GM19452 (cell line): Measurements from ENCODE around the gene GTF2I.
"Not testable (repeated sequence)": the region's sequence is repeated elsewhere in the genome, so short reads cannot be mapped to it uniquely, and the experiment has no call there.

ENCODE experiments used
- ATAC-seq: cut with Tn5 transposase; IDR thresholded peaks from one replicate; pipeline ENCODE4 v1.9.1; 2021; ENCODE audit not compliant: unreplicated experiment

Gene GTF2I

DNA sequence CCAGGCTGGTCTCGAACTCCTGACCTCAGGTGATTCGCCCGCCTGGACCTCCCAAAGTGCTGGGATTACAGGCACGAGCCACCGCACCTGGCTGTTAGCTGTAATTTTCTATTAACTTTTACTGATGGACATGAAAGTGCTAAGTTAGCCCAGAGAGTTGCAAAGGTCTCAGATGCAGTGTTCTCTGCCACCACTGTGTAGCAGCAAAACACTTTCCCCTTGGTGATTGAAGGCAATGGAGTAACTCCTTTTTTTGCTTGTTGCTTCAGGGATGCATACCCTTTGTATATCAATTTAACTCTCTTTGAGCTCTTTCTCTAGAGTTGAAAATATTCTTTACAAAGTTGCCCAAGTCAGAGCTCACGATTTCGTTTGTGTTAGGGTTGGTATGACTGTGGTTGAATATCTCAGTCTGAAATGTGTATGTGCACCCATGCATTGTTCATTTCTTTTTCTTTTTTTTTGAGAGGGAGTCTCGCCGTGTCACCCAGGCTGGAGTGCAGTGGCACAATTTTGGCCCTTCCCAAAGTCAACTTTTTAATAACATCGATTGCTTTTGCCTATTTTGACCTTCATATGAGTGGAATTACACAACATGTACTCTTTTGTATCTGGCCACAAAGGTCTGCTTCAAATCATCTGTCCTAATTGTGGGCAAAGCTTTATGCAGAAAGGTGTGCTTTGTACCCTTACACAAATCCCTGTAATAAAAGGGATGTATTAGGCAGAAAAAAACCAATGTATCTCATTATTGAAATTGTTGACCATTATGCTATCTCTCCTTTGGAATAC, 52.6 kb downstream of the GTF2I start:
- ATAC-seq = no peak

DNA sequence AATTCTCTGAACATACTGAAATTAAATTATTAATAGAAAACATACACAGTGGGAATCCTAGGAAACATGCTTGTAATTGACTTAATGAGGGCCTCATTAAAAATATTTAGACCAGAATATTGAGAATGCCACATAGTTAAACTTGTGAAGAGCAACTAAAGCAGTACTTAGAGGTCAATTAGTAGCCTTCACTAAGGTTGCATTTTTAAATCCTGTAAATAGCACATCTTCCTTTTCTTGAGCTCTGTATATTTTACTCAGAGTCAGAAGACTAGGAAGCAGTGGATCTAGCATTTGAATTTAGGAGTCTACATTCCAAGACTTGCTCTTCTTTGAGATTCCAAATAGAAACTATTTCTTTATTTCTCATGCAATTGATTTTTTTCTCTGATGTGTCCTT, 56.0 kb downstream of the GTF2I start:
- ATAC-seq = no peak

- ATAC-seq = no peak
Observed at GRCh38 chr7:74717889-74718288, 60.4 kb downstream of the GTF2I start.

- ATAC-seq = no peak
Observed at GRCh38 chr7:74718336-74718735, 60.8 kb downstream of the GTF2I start.

DNA sequence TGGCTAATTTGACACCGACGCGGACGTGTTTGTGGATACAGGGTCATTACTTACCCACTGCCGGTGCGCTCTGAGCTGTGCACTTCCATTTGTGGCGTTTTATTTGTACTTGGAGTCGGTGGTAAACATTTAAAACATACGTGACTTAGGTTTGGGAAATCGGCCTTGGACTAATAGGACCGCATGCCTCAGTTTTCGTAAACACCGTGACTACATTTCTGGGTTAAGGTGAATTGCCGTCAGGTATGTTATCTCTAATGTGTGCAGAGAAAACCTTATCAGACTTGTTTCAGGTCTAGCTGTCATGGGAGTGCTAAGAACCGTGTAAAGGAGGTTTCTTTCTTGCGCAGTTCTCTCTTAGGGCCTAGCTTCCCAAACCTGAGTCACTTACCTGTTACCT, 64.6 kb downstream of the GTF2I start:
- no peak for ATAC-seq

DNA sequence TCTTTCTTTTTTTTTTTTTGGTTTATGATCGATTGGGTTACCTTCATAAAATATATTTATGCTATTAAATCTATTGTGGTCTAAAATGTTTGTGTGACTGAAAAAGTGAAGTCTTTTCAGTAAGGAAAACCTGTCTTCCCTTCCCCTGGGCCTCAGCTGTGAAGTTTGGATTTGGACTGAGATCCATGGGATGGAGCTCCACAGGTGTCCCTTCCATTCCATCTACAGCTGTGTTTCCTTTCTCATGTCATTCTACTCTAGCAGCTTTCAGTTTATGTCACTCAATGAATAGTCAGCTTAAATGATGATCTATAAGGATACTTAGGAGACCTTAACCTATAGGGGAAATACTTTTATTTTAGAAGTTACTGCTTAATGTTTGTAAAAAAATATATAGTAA, 68.3 kb downstream of the GTF2I start:
- no peak for ATAC-seq

GRCh38 chr7:74726309-74727101, 69.0 kb downstream of the GTF2I start:
- ATAC-seq = no peak

GRCh38 chr7:74728686-74729085, 71.2 kb downstream of the GTF2I start:
- not testable (repeated sequence) for ATAC-seq

- not testable (repeated sequence) for ATAC-seq
Observed at GRCh38 chr7:74730186-74730585, 72.7 kb downstream of the GTF2I start.

- ATAC-seq = not testable (repeated sequence)
Observed at GRCh38 chr7:74739974-74740703, 82.6 kb downstream of the GTF2I start.

GRCh38 chr7:74743936-74744557, 86.5 kb downstream of the GTF2I start:
- not testable (repeated sequence) for ATAC-seq

DNA sequence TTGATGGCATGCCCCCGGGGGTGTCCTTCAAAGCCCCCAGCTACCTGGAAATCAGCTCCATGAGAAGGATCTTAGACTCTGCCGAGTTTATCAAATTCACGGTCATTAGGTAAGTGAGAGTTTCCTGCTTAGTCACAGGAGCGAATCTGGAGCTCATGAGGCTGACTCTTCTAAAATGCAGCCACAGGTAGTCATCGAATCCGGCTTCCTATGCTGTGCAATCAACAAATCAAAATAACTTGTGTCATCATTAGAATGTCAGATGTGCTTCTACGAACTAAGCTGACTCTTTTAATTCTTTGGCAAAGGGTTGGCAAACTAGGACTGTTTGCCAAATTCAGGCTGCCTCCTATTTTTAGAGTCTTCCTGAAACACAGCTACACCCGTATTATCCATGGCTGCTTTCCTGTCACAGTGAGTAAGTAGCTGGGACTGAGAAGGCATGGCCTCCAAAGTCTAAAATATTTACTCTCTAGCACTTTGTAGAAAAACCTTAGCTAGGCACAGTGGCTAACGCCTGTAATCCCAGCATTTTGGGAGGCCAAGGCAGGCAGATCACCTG, 96.5 kb downstream of the GTF2I start:
- not testable (repeated sequence) for ATAC-seq

GRCh38 chr7:74756673-74757072, 99.2 kb downstream of the GTF2I start:
- not testable (repeated sequence) for ATAC-seq

DNA sequence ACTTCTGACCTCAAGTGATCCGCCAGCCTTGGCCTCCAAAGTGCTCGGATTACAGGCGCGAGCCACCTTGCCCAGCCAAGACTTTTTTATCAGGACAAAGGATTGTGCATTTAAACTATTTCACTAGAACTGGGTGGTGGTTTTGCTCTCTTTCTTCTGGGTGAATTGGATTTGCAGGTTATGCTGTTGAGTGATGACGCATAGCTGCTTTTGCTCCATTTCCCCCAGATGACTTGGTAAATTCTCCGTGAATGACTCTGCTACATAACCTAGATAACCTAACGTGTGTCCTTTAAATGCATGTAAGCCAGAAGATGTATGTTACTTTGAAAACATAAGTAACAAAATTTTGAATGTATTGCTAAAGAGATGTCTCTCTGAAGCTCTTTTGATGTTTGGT, 100.8 kb downstream of the GTF2I start:
- not testable (repeated sequence) for ATAC-seq

DNA sequence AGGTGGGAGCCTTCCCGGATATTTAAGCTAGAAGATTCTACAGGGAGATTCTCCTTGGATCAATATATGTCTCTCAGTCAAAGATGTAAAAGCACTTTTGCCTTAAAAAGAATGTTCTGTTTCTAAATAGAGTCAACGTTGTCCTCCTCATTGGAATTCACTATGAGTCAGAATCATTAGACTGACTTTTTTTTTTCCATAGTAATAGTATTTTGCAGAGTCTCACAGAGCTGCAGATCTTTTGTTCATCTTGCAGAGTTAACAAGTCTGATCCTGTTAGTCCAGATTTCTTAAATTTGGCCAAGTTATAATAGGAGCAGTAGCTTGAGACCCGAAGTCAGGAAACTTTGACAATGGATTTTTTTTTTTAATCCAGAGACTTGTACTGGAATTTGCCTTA, 101.5 kb downstream of the GTF2I start:
- ATAC-seq = not testable (repeated sequence)

DNA sequence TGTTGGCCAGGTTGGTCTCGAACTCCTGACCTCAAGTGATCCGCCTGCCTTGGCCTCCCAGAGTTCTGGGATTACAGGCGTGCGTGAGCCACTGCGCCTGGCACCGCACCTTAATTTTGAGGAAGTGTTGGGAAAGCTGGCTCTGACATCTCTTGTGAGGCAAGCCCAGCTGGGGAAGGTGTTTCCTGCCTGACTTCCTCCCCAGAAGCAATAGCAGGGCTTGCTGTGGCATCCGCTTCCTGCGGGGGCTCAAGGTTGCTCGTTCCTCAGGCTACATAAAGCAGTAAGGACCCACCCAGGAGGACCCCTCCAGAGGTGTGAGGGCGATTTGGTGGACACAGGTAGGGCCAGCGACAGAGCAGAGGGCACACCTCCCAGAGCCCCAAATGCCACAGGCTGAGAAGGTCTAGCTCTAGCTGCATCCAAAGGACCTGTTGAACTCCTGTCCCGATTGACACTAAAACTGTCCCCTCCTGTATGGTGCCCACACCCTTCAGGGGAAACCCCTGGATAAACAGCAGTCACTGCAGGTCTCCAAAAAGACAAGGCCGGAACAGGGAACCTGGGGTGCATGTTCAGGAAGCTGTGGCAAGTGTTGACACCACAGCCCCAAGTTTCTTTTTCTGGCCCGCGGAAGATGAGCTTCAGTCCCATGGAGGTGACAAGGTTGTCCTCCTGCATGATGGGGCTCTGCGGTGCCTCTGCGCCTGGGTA, 107.8 kb downstream of the GTF2I start:
- ATAC-seq = peak; percentile 40

DNA sequence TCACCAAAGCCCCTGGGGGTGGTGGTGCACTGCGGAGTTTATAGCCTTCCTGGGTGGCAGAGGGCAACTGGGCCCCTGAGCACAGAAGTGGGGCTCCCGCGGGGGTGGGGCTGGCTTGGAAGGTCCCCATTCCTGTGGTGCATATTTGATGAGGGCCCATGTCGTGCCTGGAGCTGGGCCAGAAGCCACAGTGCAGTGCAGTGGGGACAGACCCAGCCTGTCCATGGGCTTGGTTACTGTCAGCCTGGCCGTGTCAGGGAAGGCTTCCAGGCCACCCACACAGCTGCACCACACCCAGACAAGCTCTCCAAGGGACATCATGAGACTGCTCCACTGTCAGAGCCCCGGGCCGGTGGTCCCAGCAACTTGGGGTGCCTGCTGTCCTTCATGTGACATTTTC, 109.0 kb downstream of the GTF2I start:
- ATAC-seq = not testable (repeated sequence)

- not testable (repeated sequence) for ATAC-seq
Observed at GRCh38 chr7:74766991-74767390, 109.5 kb downstream of the GTF2I start.

- ATAC-seq = not testable (repeated sequence)
Observed at GRCh38 chr7:74770062-74770461, 112.5 kb downstream of the GTF2I start.

GRCh38 chr7:74772093-74772492, 114.6 kb downstream of the GTF2I start:
- ATAC-seq = not testable (repeated sequence)
